Astrocyte (in vitro differentiated cells and primary cell): Measurements from ENCODE around the gene RGS14. TPM values are rescaled to one million over a fixed set of nuclear protein-coding genes. Genes with fewer than 3 reads are reported as not detected.
A peak's percentile ranks its signal among the peaks of the same experiment; 100 is the strongest.

Source experiments
- DNase-seq: peaks from one replicate; pipeline ENCODE4 v3.0.0-alpha.2; 2010; ENCODE audit warnings: low read depth
- FAIRE-seq: peaks from 2 replicates; lab custom pipeline; 2011; peaks lifted over from hg19 to GRCh38; lab: Jason Lieb, UNC
- H2AFZ ChIP-seq: 2 replicates; pipeline ENCODE4 v1.6.0; 2012; ENCODE audit warnings: low read depth, low read length, inconsistent platforms
- H3K27ac ChIP-seq: 2 replicates; pipeline ENCODE4 v1.5.1; 2011; ENCODE audit warnings: low read depth, low read length, inconsistent platforms
- H3K27me3 ChIP-seq: 2 replicates; pipeline ENCODE4 v1.6.0; 2011; ENCODE audit warnings: low read length, inconsistent platforms; ENCODE audit not compliant: insufficient read depth
- H3K36me3 ChIP-seq: 2 replicates; pipeline ENCODE4 v1.5.1; 2011; ENCODE audit warnings: low read length, inconsistent platforms; ENCODE audit not compliant: insufficient read depth
- H3K4me1 ChIP-seq: 2 replicates; pipeline ENCODE4 v1.5.1; 2011; ENCODE audit warnings: low read length, inconsistent platforms; ENCODE audit not compliant: insufficient read depth
- H3K4me2 ChIP-seq: 2 replicates; pipeline ENCODE4 v1.6.0; 2012; ENCODE audit warnings: low read length, inconsistent platforms
- H3K4me3 ChIP-seq: 2 replicates; pipeline ENCODE4 v1.5.1; 2011; ENCODE audit warnings: low read depth, mild to moderate bottlenecking, low read length, inconsistent platforms; ENCODE audit not compliant: insufficient read depth
- H3K79me2 ChIP-seq: 2 replicates; pipeline ENCODE4 v1.6.0; 2012; ENCODE audit warnings: mild to moderate bottlenecking, low read length, inconsistent platforms; ENCODE audit not compliant: insufficient read depth
- H3K9ac ChIP-seq: 2 replicates; pipeline ENCODE4 v1.6.0; 2012; ENCODE audit warnings: mild to moderate bottlenecking, low read length, inconsistent platforms
- H3K9me3 ChIP-seq: 2 replicates; pipeline ENCODE4 v1.5.1; 2012; ENCODE audit warnings: low read depth, mild to moderate bottlenecking, low read length, inconsistent platforms; ENCODE audit not compliant: insufficient read depth
- H4K20me1 ChIP-seq: 2 replicates; pipeline ENCODE4 v1.6.0; 2012; ENCODE audit warnings: low read length, inconsistent platforms; ENCODE audit not compliant: insufficient read depth
- H3K27ac Mint-ChIP-seq: one replicate; pipeline ENCODE4 v1.8.0; 2021; ENCODE audit warnings: mild to moderate bottlenecking, mixed read lengths; ENCODE audit not compliant: unreplicated experiment
- H3K27me3 Mint-ChIP-seq: one replicate; pipeline ENCODE4 v1.8.0; 2021; ENCODE audit warnings: low read depth, mixed read lengths; ENCODE audit not compliant: unreplicated experiment
- H3K36me3 Mint-ChIP-seq: one replicate; pipeline ENCODE4 v1.8.0; 2021; ENCODE audit warnings: low read depth, mixed read lengths; ENCODE audit not compliant: unreplicated experiment
- H3K4me1 Mint-ChIP-seq: one replicate; pipeline ENCODE4 v1.8.0; 2021; ENCODE audit warnings: low read depth, mixed read lengths; ENCODE audit not compliant: unreplicated experiment
- H3K4me3 Mint-ChIP-seq: one replicate; pipeline ENCODE4 v1.8.0; 2021; ENCODE audit warnings: mild to moderate bottlenecking, moderate library complexity, mixed read lengths; ENCODE audit not compliant: unreplicated experiment
- H3K9me3 Mint-ChIP-seq: one replicate; pipeline ENCODE4 v1.8.0; 2021; ENCODE audit warnings: mild to moderate bottlenecking, mixed read lengths; ENCODE audit not compliant: unreplicated experiment
- EZH2 ChIP-seq: IDR thresholded peaks from 2 replicates; pipeline ENCODE4 v1.6.1; 2012; ENCODE audit warnings: mild to moderate bottlenecking, low read length, inconsistent platforms; ENCODE audit not compliant: insufficient read depth
- total RNA-seq: library from RNA; stranded (reverse); gene quantifications from 2 replicates; pipeline ENCODE4 v1.2.1, GENCODE V29; 2021
- TF ChIP-seq, protein P1 (sequence below): IDR thresholded peaks from 2 replicates; pipeline ENCODE4 v1.5.1; 2011; ENCODE audit warnings: low read depth, mild to moderate bottlenecking, inconsistent platforms, low read length, moderate library complexity; ENCODE audit not compliant: insufficient read depth

The RGS14 gene
- total RNA-seq, 1 donor from 2014 or later = 7.8 TPM

DNA sequence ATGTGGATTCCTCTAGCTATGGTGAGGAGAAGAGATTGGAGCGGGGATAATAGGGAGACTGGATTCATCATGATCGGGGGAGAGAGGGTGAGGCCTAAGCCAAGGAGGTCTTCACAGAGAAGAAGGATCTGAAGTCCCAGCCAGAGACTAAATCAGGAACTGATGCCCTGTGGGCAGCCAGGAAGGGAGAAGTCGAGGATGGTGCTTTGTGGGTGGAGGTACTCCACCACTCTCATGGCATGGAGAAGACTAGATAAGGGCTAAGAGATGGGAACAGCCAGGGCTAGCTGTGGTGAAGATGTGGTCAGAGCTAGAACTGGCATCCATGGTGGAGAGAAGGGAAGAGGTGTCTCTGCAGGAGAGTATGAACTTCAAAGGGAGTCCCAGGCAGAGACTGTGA lies 3.0 kb upstream of the RGS14 start:
- H3K27ac Mint-ChIP-seq = peak overlapping the region; percentile 23

DNA sequence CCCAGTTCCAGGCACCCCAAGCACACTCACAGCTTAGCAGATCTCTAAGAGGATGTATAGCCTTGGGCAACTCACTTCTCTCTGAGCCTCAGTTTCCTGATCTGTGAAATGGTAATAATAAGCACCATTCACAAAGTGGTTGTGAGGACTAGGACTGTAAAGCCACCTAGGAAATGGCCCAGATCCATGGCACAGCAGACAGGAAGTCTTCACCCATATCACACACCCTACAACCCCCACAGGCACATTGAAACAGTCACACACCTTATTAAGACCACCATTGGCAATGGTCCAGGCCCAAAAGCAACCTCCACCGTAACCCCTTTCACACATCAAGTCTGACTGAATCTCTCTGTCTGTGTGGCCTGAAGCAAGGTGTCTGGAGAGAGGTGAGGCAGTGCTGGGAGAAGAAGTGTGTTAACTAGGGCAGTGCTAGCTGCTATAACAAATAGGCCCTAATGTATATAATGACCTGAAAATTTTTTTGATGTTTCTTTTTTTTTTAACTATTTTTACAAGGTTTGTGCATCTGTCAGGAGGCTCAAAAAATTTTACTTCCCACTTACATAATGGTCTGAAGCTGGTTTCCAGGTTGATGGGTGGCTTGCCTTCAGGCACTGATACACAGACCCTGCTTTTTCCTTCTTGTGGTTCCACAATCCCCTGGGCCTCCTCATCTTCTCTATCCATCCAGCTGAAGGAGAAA lies 2.4 kb upstream of the RGS14 start:
- Histone ChIP-seq H3K9ac (no peak overlapping the region), H3K4me3 (no peak overlapping the region), H3K4me1 (peaks cover 18% of the 10 kb centered on the region), H3K27me3 (no peaks in the 10 kb centered on the region), H3K27ac (no peak overlapping the region), H3K36me3 (no peaks in the 10 kb centered on the region), H4K20me1 (peaks cover 3% of the 10 kb centered on the region), H3K4me2 (no peak overlapping the region), H2AFZ (no peak overlapping the region), H3K9me3 (no peaks in the 10 kb centered on the region), H3K79me2 (peaks cover 10% of the 10 kb centered on the region)
- no peak for FAIRE-seq
- Mint-ChIP-seq H3K4me3 (no peak overlapping the region), H3K27me3 (peaks cover 20% of the 10 kb centered on the region), H3K9me3 (peaks cover 6% of the 10 kb centered on the region), H3K36me3 (peaks cover 4% of the 10 kb centered on the region), H3K27ac (no peak overlapping the region), H3K4me1 (peaks cover 20% of the 10 kb centered on the region)
- DNase-seq = no peak
- no peak for TF ChIP-seq EZH2
- TF ChIP-seq, protein P1, sequence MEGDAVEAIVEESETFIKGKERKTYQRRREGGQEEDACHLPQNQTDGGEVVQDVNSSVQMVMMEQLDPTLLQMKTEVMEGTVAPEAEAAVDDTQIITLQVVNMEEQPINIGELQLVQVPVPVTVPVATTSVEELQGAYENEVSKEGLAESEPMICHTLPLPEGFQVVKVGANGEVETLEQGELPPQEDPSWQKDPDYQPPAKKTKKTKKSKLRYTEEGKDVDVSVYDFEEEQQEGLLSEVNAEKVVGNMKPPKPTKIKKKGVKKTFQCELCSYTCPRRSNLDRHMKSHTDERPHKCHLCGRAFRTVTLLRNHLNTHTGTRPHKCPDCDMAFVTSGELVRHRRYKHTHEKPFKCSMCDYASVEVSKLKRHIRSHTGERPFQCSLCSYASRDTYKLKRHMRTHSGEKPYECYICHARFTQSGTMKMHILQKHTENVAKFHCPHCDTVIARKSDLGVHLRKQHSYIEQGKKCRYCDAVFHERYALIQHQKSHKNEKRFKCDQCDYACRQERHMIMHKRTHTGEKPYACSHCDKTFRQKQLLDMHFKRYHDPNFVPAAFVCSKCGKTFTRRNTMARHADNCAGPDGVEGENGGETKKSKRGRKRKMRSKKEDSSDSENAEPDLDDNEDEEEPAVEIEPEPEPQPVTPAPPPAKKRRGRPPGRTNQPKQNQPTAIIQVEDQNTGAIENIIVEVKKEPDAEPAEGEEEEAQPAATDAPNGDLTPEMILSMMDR = no peak

More for the DNA sequence above, 3.0 kb upstream of the RGS14 start:
- H3K9me3 Mint-ChIP-seq = peaks cover 6% of the 10 kb centered on the region
- Histone ChIP-seq H4K20me1 (peaks cover 9% of the 10 kb centered on the region), H3K36me3 (peaks cover 2% of the 10 kb centered on the region), H3K4me1 (peaks cover 24% of the 10 kb centered on the region), H3K9ac (no peak overlapping the region), H3K9me3 (no peaks in the 10 kb centered on the region), H3K4me2 (no peak overlapping the region), H3K27me3 (no peaks in the 10 kb centered on the region), H3K27ac (no peak overlapping the region), H2AFZ (no peak overlapping the region), H3K4me3 (no peak overlapping the region), H3K79me2 (peaks cover 17% of the 10 kb centered on the region)
- TF ChIP-seq, protein P1 = no peak
- no peak overlapping the region for H3K4me3 Mint-ChIP-seq
- peaks cover 24% of the 10 kb centered on the region for H3K4me1 Mint-ChIP-seq
- FAIRE-seq = no peak
- peaks cover 15% of the 10 kb centered on the region for H3K27me3 Mint-ChIP-seq
- H3K36me3 Mint-ChIP-seq = peaks cover 2% of the 10 kb centered on the region
- DNase-seq = no peak

DNA sequence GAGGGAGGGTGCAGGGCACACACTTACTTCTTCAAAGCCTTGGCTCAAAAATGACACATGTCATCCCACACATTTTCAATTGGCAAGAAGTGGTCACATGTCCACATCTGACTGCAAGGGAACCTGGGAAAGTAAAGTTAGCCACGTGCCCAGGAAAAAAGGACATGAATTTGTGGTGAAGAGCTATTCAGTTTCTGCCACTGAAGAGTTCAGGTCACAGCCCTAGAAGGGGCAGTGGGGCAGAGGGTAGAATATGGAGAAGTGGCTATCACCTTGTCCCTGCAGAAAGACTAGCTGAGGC lies 1.9 kb upstream of the RGS14 start:
- H3K36me3 Mint-ChIP-seq = peaks cover 4% of the 10 kb centered on the region
- Histone ChIP-seq H3K4me1 (peaks cover 13% of the 10 kb centered on the region), H3K36me3 (no peaks in the 10 kb centered on the region), H3K27me3 (no peaks in the 10 kb centered on the region), H2AFZ (no peak overlapping the region), H3K27ac (no peak overlapping the region), H3K9ac (no peak overlapping the region), H3K4me3 (no peak overlapping the region), H4K20me1 (no peaks in the 10 kb centered on the region), H3K9me3 (no peaks in the 10 kb centered on the region), H3K79me2 (peaks cover 5% of the 10 kb centered on the region), H3K4me2 (no peak overlapping the region)
- DNase-seq = no peak
- H3K4me1 Mint-ChIP-seq = peaks cover 15% of the 10 kb centered on the region
- no peak overlapping the region for H3K4me3 Mint-ChIP-seq
- H3K27ac Mint-ChIP-seq = no peak overlapping the region
- peaks cover 6% of the 10 kb centered on the region for H3K9me3 Mint-ChIP-seq
- FAIRE-seq = no peak
- peaks cover 23% of the 10 kb centered on the region for H3K27me3 Mint-ChIP-seq
- TF ChIP-seq, protein P1 = no peak
- no peak for TF ChIP-seq EZH2
